Panc1 (cell line): ENCODE results near the gene HSD17B11.

Source experiments
- CTCF ChIP-seq: fragments of 450-650 bp; IDR thresholded peaks from 2 replicates; pipeline ENCODE4 v1.5.1; 2017; ENCODE audit warnings: mild to moderate bottlenecking
- POLR2AphosphoS5 ChIP-seq: IDR thresholded peaks from 2 replicates; pipeline ENCODE4 v1.6.1; 2012; ENCODE audit warnings: mild to moderate bottlenecking, low read depth, low read length, moderate library complexity

- TF ChIP-seq CTCF (no peak), POLR2AphosphoS5 (no peak)
Measured at GRCh38 chr4:87339440-87339839, 51.5 kb downstream of the HSD17B11 start.
